ENCODE measurements around the gene ARSJ.

ARSJ gene

GRCh38 chr4:113962719-113963265 lies 16.7 kb downstream of the ARSJ start:
- Histone ChIP-seq H3K9me3 (ENCODE audit: insufficient read depth, low read depth, low read length) (peaks cover 5% of the 10 kb centered on the region), H3K4me3 (ENCODE audit: low read length, poor library complexity, severe bottlenecking) (no peak overlapping the region), H4K20me1 (ENCODE audit: insufficient read depth, low read length, poor library complexity, severe bottlenecking) (no peaks in the 10 kb centered on the region), H3K4me2 (ENCODE audit: low read depth, low read length, poor library complexity, severe bottlenecking) (no peak overlapping the region), H3K4me1 (ENCODE audit: insufficient read depth, low read length, poor library complexity, severe bottlenecking) (peaks cover 56% of the 10 kb centered on the region), H3K9ac (ENCODE audit: low read depth, low read length, poor library complexity, severe bottlenecking) (no peak overlapping the region), H3K9me2 (replicated peaks; ENCODE audit: low read depth, low read length) (no peaks in the 10 kb centered on the region), H3K36me3 (ENCODE audit: insufficient read depth, low read length) (no peaks in the 10 kb centered on the region), H3F3A (ENCODE audit: low read depth) (no peaks in the 10 kb centered on the region), H2AFZ (ENCODE audit: low read length) (no peak overlapping the region), H3K79me2 (ENCODE audit: insufficient read depth, low read length) (no peaks in the 10 kb centered on the region), H3K27me3 (ENCODE audit: insufficient read depth, low read length, poor library complexity, severe bottlenecking) (no peaks in the 10 kb centered on the region)
- no peak for TF ChIP-seq EZH2phosphoT487 (IDR thresholded peaks at IDR 0.05; ENCODE audit: borderline replicate concordance)
- no peak for TF ChIP-seq CTCF (conservative IDR thresholded peaks at IDR 0.05; ENCODE audit: low read length)

DNA sequence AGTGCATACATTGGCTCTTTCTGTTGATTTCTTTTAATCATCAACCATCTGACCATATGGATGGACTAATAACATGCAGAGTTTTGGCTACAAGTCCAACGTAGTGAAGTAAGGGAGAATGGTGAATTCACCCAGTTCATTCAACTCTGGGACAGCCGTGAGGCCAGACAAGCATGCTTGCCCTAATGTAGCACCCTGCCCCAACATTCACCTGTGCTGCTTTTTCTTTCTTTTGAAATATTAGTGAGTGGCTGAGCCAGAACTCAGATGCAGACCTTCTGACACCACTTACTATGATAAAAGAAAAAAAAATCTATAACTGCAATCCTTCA lies 17.5 kb downstream of the ARSJ start:
- Histone ChIP-seq H3K79me2 (ENCODE audit: insufficient read depth, low read length) (no peaks in the 10 kb centered on the region), H3K9me3 (ENCODE audit: insufficient read depth, low read depth, low read length) (peaks cover 5% of the 10 kb centered on the region; the same call in 1 of the 2 replicates), H3K27me3 (ENCODE audit: insufficient read depth, low read length, poor library complexity, severe bottlenecking) (no peaks in the 10 kb centered on the region), H4K20me1 (ENCODE audit: insufficient read depth, low read length, poor library complexity, severe bottlenecking) (no peaks in the 10 kb centered on the region), H3K9me2 (replicated peaks; ENCODE audit: low read depth, low read length) (no peaks in the 10 kb centered on the region), H3K4me1 (ENCODE audit: insufficient read depth, low read length, poor library complexity, severe bottlenecking) (peaks cover 63% of the 10 kb centered on the region), H3K36me3 (ENCODE audit: insufficient read depth, low read length) (no peaks in the 10 kb centered on the region), H3F3A (ENCODE audit: low read depth) (no peaks in the 10 kb centered on the region), H3K9ac (ENCODE audit: low read depth, low read length, poor library complexity, severe bottlenecking) (no peak overlapping the region), H2AFZ (ENCODE audit: low read length) (no peak overlapping the region), H3K4me2 (ENCODE audit: low read depth, low read length, poor library complexity, severe bottlenecking) (no peak overlapping the region), H3K4me3 (ENCODE audit: low read length, poor library complexity, severe bottlenecking) (no peak overlapping the region)
- TF ChIP-seq EZH2phosphoT487 (IDR thresholded peaks at IDR 0.05; ENCODE audit: borderline replicate concordance) (no peak), CTCF (conservative IDR thresholded peaks at IDR 0.05; ENCODE audit: low read length) (no peak)

- Histone ChIP-seq H3K4me1 (ENCODE audit: insufficient read depth, low read length, poor library complexity, severe bottlenecking) (peaks cover 70% of the 10 kb centered on the region), H3K27me3 (ENCODE audit: insufficient read depth, low read length, poor library complexity, severe bottlenecking) (no peaks in the 10 kb centered on the region), H3K9me2 (replicated peaks; ENCODE audit: low read depth, low read length) (no peaks in the 10 kb centered on the region), H3K4me2 (ENCODE audit: low read depth, low read length, poor library complexity, severe bottlenecking) (no peak overlapping the region), H3K9me3 (ENCODE audit: insufficient read depth, low read depth, low read length) (peaks cover 5% of the 10 kb centered on the region; the same call in 1 of the 2 replicates), H3K36me3 (ENCODE audit: insufficient read depth, low read length) (no peaks in the 10 kb centered on the region), H2AFZ (ENCODE audit: low read length) (0 out of 2 replicates have a peak overlapping the region, but pooled peaks have one; percentile 43), H3F3A (ENCODE audit: low read depth) (no peaks in the 10 kb centered on the region), H3K79me2 (ENCODE audit: insufficient read depth, low read length) (no peaks in the 10 kb centered on the region), H3K4me3 (ENCODE audit: low read length, poor library complexity, severe bottlenecking) (no peak overlapping the region), H3K9ac (ENCODE audit: low read depth, low read length, poor library complexity, severe bottlenecking) (no peak overlapping the region), H4K20me1 (ENCODE audit: insufficient read depth, low read length, poor library complexity, severe bottlenecking) (no peaks in the 10 kb centered on the region)
- TF ChIP-seq EZH2phosphoT487 (IDR thresholded peaks at IDR 0.05; ENCODE audit: borderline replicate concordance) (no peak), CTCF (conservative IDR thresholded peaks at IDR 0.05; ENCODE audit: low read length) (no peak)
Measured at GRCh38 chr4:113960684-113961321, 18.6 kb downstream of the ARSJ start.
